Measurements from ENCODE around the gene PSAT1. TPM values are rescaled to one million over a fixed set of nuclear protein-coding genes. Genes with fewer than 3 reads are reported as not detected.

Gene PSAT1
- total and polyA plus RNA-seq, 2 of the 4 experiments (the other 2 are of a cell fraction): 77.2 to 88.4 TPM

DNA sequence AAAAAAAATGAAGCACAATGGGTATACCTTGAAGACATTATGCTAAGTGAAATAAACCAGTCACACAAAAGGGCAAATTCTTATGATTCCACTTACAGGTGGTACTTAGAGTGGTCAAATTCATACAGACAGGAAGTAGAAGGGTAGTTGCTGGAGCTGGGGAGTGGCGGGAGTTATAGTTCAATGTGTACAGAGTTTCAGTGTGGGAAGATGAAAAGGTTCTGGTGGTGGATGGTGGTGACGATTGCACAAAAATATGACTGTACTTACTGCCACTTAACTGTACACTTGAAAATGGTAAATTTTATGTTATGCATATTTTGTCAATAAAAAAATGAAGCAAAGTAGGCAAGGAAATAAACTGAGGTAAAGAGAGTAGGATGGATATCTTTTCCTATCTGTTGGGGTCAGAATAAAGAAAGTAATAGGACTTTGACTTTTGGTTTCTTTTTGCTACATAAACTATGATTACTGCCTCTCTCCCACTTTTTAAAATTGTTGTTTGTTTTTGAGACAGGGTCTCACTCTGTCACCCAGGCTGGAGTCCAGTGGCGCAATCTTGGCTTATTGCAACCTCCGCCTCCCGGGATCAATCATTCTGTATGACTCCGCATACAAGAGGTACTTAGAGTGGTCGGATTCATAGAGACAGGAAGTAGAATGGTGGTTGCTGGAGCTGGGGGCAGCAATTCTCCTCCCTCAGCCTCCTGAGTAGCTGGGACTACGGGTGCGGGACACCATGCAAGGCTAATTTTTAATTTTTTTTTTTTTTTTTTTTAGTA lies 4.0 kb upstream of the PSAT1 start (continued):
- no peak for TF ChIP-seq SMC3 (IDR thresholded peaks at IDR 0.05; ENCODE audit: low read depth, low read length)

DNA sequence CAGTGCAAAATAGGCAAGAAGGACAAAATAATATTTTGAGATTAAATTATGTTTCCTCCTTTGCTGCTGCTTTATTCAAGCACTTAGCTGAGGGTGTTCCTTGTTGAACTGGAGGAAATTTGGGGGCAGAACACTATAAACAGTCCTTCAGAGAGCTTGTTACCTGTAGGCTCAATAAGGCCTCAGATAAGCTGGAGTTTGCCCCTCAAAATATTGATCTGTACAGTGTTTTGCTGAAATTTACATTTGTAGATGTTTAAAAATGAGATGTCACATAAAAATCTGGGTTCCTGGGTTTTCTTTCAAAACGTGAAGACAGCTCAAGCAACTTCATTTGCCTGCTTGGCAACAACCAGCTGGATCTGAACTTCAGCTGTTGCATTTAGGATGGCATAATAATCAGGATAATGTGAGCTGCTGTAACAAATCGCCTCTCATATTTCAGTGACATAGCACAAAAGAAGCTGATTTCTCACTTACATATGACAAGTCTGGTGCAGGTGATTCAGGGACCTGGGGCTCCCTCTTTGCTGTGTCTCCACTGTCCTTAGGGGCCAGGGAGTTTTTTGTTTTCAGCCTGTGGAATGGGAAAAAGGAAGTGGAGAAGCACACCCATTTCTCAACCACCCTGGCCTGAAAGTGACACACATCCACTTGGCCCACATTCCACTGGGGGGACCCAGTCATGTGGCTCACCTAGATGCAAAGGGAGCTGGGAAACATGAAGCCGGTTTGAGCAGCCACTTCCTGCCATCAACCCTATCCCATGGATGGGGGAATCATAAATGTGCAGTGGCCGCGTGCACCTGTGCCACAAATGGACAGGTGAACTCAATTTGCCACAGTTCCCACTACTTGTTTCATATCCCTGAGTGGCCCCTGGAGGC lies 2.4 kb upstream of the PSAT1 start:
- TF ChIP-seq CEBPB (IDR thresholded peaks at IDR 0.05; ENCODE audit: low read depth, low read length) (no peak), MAZ (IDR thresholded peaks at IDR 0.05; ENCODE audit: borderline replicate concordance, low read depth, low read length) (no peak), MAFK (IDR thresholded peaks at IDR 0.05; ENCODE audit: low read depth, low read length) (no peak), NFE2L2 (IDR thresholded peaks at IDR 0.05; ENCODE audit: low read depth, low read length) (no peak), BHLHE40 (IDR thresholded peaks at IDR 0.05; ENCODE audit: low read depth, low read length) (no peak), RAD21 (IDR thresholded peaks at IDR 0.05; ENCODE audit: low read length) (no peak), RCOR1 (IDR thresholded peaks at IDR 0.05; ENCODE audit: insufficient replicate concordance, low read length) (no peak), SMC3 (IDR thresholded peaks at IDR 0.05; ENCODE audit: low read depth, low read length) (no peak)
- TF ChIP-seq, protein P1, sequence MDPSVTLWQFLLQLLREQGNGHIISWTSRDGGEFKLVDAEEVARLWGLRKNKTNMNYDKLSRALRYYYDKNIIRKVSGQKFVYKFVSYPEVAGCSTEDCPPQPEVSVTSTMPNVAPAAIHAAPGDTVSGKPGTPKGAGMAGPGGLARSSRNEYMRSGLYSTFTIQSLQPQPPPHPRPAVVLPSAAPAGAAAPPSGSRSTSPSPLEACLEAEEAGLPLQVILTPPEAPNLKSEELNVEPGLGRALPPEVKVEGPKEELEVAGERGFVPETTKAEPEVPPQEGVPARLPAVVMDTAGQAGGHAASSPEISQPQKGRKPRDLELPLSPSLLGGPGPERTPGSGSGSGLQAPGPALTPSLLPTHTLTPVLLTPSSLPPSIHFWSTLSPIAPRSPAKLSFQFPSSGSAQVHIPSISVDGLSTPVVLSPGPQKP (IDR thresholded peaks at IDR 0.05; ENCODE audit: borderline replicate concordance, low read depth, low read length): no peak
- TF ChIP-seq, protein P2, sequence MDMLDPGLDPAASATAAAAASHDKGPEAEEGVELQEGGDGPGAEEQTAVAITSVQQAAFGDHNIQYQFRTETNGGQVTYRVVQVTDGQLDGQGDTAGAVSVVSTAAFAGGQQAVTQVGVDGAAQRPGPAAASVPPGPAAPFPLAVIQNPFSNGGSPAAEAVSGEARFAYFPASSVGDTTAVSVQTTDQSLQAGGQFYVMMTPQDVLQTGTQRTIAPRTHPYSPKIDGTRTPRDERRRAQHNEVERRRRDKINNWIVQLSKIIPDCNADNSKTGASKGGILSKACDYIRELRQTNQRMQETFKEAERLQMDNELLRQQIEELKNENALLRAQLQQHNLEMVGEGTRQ (IDR thresholded peaks at IDR 0.05; ENCODE audit: low read depth, low read length): no peak
- intact Hi-C loops (cut with micrococcal nuclease): no loop called here
- no peak overlapping the region for H2BK20ac ChIP-seq (ENCODE audit: low read depth, low read length)

More for the DNA sequence above, 2.4 kb upstream of the PSAT1 start:
- WGBS, 2 experiments (ENCODE audit: extremely low coverage in 2 of 2, insufficient read length in 1 of 2): no CpG with 5 or more reads among the region's 5 CpGs
- ATAC-seq (ENCODE audit: low read depth): no peak
- H3K4me1 ChIP-seq (ENCODE audit: control insufficient read depth, insufficient read depth, low read length): peaks cover 3% of the 10 kb centered on the region; the same call in 1 of the 2 replicates
- H4K20me1 ChIP-seq (ENCODE audit: insufficient read depth, low read length): peaks cover 16% of the 10 kb centered on the region; the same call in 1 of the 2 replicates
- H3K36me3 ChIP-seq (ENCODE audit: control insufficient read depth, insufficient read depth, low read length): no peaks in the 10 kb centered on the region
- ChIA-PET CTCF (no interaction called here), POLR2A (ENCODE audit: unreplicated experiment) (interaction anchor here (0.7 kb wide), 1 partner anchor 10 kb away, joined by 4 read pairs; no protein-coding TSS in a partner anchor)
- H3K23ac ChIP-seq (ENCODE audit: low read depth, low read length): no peak overlapping the region
- no peak overlapping the region for H3K56ac ChIP-seq (ENCODE audit: extremely low read depth, insufficient read depth, low read length)
- no peaks in the 10 kb centered on the region for H3K27me3 ChIP-seq (ENCODE audit: control insufficient read depth, insufficient read depth, low read length)
- H3K4ac ChIP-seq (ENCODE audit: low read depth, low read length): no peak overlapping the region
- H4K8ac ChIP-seq (ENCODE audit: low read depth in 2 of 2, low read length in 2 of 2): no peak overlapping the region
- no peak overlapping the region for H3K27ac ChIP-seq (ENCODE audit: insufficient read depth, low read length)
- no TSS peak for BruUV-seq (replicated peaks)
- peaks cover 4 to 20% of the 10 kb centered on the region in 2 experiments; a peak in 2 of 4 replicates for H3K79me1 ChIP-seq (ENCODE audit: low read depth in 1 of 2, low read length in 2 of 2)
- no peaks in the 10 kb centered on the region for H3K9me1 ChIP-seq (ENCODE audit: insufficient read depth, low read length)
- dilution Hi-C loops (cut with HindIII; ENCODE audit: low sequenced_read_pairs, unreplicated experiment): no loop called here
- in situ Hi-C loops (cut with MboI; ENCODE audit: low sequenced_read_pairs): no loop called here
- no peak overlapping the region for H4K91ac ChIP-seq (ENCODE audit: insufficient read depth, low read depth, low read length)
- peak overlapping the region; percentile 49 for H2AFZ ChIP-seq (replicated peaks; ENCODE audit: low read length, poor library complexity)
- H4K5ac ChIP-seq (ENCODE audit: low read depth, low read length): no peak overlapping the region
- no peak overlapping the region for H2BK15ac ChIP-seq (ENCODE audit: low read depth, low read length)
- H3K4me2 ChIP-seq (ENCODE audit: low read depth, low read length): no peak overlapping the region
- no peak overlapping the region for H3K9ac ChIP-seq (ENCODE audit: low read depth, low read length)
- H2AK9ac ChIP-seq (replicated peaks; ENCODE audit: low read depth, low read length, poor library complexity): no peak overlapping the region
- no peak overlapping the region for H2AK5ac ChIP-seq (ENCODE audit: low read depth, low read length)
- no peak overlapping the region for H3K14ac ChIP-seq (replicated peaks; ENCODE audit: low read depth, low read length)
- H3K9me3 ChIP-seq (ENCODE audit: control insufficient read depth, insufficient read depth, low read length): no peaks in the 10 kb centered on the region
- no peak overlapping the region for H3K18ac ChIP-seq (ENCODE audit: low read depth, low read length)
- no peak overlapping the region for H2BK5ac ChIP-seq (ENCODE audit: low read depth, low read length, poor library complexity, severe bottlenecking)
- H3K4me3 ChIP-seq (ENCODE audit: insufficient read depth, low read depth, low read length): no peak overlapping the region
- no peak overlapping the region for H2BK120ac ChIP-seq (ENCODE audit: low read depth, low read length)
- DNase-seq: no peak

All from IMR-90 (cell line).